Measurements from ENCODE around the gene ELL.
"Not testable (repeated sequence)": the region's sequence is repeated elsewhere in the genome, so short reads cannot be mapped to it uniquely, and the experiment has no call there.

ELL gene

GRCh38 chr19:18521692-18522123 is at the start of gene ELL:
Gene ELL (minus strand): TSS chr19:18522070. CDS start chr19:18522055, 15 bp downstream.
- no peak for DNase-seq

DNA sequence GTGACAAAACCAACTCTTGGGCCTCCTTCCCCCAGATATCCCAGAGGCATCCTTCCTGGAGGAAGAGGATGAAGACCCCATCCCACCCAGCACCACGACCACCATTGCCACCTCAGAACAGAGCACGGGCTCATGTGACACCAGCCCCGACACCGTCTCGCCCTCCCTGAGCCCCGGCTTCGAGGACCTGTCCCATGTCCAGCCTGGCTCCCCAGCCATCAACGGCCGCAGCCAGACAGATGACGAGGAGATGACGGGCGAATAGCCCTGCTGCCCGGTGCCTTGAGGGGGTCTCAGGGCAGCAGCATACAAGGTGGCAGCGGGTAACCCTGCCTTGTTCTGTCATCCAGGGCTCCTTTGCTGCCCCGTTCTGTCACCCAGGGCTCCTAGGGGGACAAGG is 46.5 kb upstream of the ELL start:
- DNase-seq, result no peak

DNA sequence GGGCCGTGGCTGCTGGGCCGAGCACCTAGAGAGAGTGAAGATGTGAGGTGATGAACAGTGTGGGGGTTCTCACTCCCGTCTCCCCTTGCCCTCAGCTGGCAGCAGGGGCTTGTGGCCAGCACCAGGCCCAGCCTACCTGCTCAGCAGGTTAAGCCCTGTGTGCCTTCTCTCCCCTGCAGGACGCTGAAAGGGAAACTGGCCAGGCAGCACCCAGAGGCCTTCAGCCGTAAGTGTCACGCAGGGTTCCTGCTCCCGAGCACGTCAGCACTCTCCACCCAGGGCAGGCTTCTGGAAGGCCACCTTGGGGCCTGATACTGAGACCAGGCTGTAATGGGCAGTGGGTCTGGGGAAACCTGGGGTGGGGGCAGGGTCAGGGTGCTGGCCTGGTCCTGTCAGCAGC is 45.1 kb upstream of the ELL start:
- no peak for DNase-seq

DNA sequence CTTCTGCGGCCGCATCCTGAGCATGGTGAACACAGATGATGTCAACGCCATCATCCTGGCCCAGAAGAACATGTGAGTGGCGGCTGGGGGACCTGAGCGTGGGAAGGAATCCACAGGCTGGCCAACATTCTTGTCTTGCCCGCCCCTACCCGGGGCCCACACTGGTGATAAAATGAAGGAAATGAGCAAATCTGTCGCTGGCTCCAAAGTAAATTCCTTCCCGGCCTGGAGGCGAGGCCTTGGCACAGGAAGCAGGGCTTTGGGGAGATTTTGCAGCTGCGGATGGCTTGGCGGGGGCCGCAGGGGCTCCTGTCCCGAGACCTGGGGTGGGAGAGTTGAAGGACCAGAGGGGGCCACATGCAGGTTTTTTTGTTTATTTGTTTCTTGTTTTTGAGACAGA is 40.2 kb upstream of the ELL start:
- DNase-seq, result no peak

DNA sequence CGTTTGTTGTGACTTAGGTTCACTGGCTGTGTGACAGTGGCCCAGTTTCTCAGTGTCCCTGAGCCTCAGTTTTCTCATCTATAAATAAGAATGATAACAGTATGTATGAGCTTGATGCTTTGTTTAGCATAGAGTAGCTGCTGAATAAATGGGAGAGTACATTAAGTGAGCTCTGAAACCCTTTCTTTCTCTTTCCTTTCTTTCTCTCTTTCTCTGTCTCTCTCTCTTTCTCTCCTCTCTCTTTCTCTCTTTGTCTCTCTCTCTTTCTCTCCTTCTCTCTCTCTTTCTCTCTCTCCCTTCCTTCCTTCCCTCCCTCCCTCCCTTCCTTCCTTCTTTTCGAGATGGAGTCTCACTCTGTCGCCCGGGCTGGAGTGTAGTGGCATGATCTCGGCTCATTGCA is 37.8 kb upstream of the ELL start:
- DNase-seq, result no peak

DNA sequence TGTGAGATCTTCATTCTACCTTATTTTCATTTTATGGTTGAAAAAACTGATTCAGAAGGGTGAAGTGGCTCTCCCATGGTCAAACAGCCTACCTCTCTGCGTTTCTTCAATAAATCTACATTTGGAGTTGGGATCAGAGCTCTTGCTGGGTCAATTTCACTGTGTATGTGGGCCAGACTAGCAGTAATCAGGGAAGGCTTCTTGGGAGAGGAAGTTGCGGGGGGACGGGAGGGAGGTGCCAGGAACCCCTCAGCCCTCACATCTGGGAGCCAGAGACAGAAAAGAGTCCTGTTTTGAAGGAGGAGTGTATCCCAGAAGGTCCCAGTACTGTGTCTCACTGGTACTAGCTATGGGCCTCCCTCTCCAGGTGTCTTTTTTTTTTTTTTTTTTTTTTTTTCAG is 36.7 kb upstream of the ELL start:
- DNase-seq, result no peak

- DNase-seq, result no peak
Measured at GRCh38 chr19:18558202-18558555, 36.3 kb upstream of the ELL start.

DNA sequence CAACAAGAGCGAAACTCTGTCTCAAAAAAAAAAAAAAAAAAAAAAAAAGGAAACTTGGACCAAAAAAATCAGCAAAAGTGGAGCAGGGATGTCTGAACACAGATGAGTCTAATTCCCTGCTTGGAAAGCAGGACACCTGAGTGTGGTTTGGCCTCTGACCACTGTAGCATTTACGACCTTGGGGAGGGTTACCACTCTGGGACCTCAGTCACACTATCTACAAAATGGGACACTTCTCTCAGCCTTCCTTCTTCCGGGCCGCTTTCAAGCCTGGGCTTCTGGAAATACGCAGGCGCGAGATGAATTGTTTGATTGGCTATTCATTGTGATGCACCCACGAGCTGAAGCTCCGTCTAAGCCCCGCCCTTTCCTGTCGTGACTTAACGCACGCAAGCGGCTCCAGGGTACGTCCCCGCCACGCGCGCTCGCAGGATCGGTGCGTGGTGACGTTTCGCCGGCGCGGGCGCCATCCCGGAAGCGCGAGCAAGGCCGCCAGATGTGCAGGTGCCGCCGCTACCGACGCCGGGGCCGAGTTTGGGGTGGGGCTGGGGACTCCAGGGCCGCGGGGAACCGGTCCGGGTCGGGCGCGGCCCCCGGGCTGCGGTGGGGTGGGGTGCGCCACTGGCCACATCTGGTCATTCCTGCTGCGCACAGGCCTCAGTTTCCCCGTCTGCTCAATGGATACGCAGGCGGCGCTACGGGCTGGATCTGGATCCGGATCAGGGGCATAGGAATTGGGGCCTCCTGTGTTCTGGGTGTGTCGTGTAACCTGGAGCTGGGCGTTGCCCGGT is 35.7 kb upstream of the ELL start, which contains the start of gene KXD1:
Gene KXD1 (plus strand): TSS at position 460 of the 791 bp plus-strand sequence. CDS start 4,187 bp downstream, outside the sequence.
- DNase-seq, result peak; percentile 43 to 97 (median 92)

DNA sequence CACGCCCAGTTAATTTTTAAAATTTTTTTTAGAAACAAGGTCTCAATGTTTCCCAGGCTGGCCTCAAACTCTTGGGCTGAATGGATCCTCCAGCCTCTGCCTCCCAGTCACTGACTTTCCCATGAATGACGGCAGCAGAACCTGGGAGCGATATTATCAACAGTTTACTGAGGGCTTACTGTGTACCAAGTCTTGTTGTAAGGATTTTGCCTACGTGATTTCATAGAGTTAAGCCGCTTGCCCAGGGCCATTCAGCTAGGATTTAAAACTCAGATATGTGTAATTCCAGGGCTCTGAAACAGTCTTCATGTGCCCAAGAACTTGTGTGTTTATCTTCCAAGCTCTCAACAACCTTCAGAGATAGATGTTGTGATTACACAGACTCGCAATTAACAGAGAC is 29.8 kb upstream of the ELL start:
- DNase-seq, result no peak

DNA sequence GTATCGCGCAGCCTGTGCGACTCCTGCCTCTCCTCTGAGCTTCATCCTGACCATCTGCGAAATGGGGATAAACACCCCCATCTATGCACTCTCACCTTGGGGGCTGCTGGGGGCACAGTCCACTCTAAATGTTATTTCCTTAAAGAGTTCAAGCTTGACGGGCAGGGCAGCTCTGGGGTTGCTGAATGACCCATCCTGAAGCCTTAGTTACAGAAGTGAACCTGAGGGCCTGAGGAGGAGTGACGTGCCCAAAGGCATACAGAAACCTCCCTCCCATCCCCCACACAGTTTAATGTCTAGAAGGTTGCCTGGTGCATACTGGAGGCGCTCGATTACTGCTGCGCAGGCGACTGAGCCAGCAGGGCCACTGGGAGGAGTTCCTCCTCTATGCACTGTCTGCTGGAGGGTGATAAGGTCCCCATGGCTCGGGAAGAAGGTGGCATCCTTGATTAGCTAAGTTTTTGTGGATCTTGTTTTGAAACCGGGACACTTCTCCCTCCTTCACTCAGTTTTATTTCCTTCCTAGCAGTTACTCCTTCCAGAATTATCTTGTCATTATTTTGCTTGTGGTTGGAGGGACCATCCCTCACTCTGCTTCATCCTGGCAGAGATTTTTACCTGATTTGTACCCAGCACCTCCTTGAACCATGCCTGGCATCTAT is 22.1 kb upstream of the ELL start:
- DNase-seq, result peak in 2 of 14 donors; percentile 26

- peak in 13 of 14 donors; percentile 29 to 92 (median 83) for DNase-seq
Measured at GRCh38 chr19:18542941-18543813, 21.3 kb upstream of the ELL start, which contains the start of gene FKBP8. Gene FKBP8 (minus strand): TSS chr19:18543573. CDS start chr19:18541970, 1,603 bp downstream.

GRCh38 chr19:18541992-18542940 is 20.4 kb upstream of the ELL start:
- no peak for DNase-seq

DNA sequence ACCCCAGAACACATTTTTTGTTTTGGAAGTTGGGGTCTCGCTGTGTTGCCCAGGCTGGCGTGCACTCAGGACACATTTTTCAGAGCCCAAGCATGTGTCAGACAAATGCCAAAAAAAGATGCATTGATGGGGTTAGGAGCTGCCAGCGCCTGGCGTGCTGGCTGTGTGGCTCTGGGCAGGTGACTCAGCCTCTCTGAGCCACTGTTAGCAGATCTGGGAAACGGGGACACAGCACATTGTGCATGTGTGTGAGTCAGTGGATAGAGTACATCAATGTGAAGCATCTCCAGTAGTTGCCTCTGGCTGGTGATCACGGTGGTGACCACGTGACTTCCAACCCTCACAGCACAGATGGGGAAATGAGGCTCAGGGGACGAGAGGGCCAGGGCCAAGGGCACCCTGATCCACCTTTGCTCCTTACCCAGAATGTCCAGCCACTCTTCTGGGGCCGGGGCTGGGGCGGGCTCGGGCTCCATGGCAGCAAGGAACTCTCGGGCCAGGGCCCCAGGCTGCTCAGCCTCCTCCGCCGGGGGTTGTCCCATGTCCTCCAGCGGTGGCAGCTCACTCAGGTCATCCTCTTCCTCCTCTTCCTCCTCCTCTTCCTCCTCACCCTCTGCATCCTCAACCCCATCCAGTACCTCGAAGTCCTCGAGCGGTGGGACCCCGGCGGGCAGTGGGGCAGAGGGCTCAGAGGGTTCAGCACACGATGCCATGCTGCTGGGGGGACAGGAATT is 19.6 kb upstream of the ELL start:
- peak in 3 of 14 donors; percentile 1 to 46 (median 7) for DNase-seq

GRCh38 chr19:18540200-18540599 is 18.3 kb upstream of the ELL start:
- not testable (repeated sequence) for DNase-seq

GRCh38 chr19:18539372-18539771 is 17.5 kb upstream of the ELL start:
- no peak for DNase-seq

DNA sequence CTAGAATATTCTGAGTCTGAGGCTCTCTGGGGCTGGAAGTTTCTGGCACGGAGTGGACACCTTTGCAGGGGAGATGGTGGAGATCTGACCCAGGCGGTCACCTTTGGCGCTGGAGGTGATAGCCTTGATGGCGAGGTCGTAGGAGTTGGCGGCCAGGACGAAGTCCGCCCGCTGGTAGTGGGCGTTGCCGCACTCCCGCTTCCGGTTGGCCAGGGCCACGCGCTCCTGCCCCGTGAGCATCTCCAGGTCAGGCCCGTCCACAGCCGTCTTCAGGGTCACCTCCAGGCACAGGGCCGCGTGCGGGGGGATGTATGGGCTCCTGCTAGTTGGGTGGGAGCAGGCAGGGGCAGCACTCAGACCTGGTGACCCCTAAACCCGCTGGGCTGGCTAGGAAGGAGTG is 16.2 kb upstream of the ELL start:
- no peak for DNase-seq

GRCh38 chr19:18537431-18537830 is 15.6 kb upstream of the ELL start:
- DNase-seq, result no peak

- no peak for DNase-seq
Measured at GRCh38 chr19:18536475-18536874, 14.6 kb upstream of the ELL start.

DNA sequence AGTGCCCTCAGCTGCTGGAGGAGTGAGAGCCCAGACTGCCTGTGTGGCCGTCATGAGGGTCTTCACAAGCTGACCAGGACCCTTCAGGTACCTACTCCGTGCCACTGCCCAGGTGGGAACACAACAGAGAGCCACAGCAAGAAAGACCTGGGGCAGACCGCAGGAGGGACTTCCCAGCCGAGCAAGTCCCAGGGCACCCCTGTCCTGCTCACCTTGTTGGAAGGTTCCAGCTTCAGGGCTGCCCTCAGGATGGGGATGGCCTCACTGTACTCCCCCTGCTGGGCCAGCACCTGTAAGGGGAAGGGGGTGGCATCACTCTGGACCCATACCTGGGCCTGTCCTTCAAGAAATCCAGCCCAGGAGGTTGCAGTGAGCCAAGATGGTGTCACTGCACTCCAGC is 11.2 kb upstream of the ELL start:
- no peak for DNase-seq

- DNase-seq, result no peak
Measured at GRCh38 chr19:18532168-18532890, 10.5 kb upstream of the ELL start.
